Brain microvascular endothelial cell (primary cell): ENCODE data around the gene COMMD9.

Experiments used
- DNase-seq: peaks from one replicate; pipeline ENCODE4 v3.0.0-alpha.2; 2020
- H3K27ac ChIP-seq: fragments of 250-450 bp; sonication (Bioruptor Pico); 2 replicates; pipeline ENCODE4 v1.5.1; 2020; ENCODE audit warnings: mild to moderate bottlenecking, moderate library complexity
- H3K27me3 ChIP-seq: fragments of 250-450 bp; sonication (Bioruptor Pico); replicated peaks from 2 replicates; pipeline ENCODE4 v1.5.1; 2020; ENCODE audit warnings: mild to moderate bottlenecking
- H3K36me3 ChIP-seq: fragments of 250-450 bp; sonication (Bioruptor Pico); replicated peaks from 2 replicates; pipeline ENCODE4 v1.5.1; 2020; ENCODE audit warnings: mild to moderate bottlenecking
- H3K4me3 ChIP-seq: 2 replicates; pipeline ENCODE4 v1.5.1; 2011; ENCODE audit warnings: low read depth, mild to moderate bottlenecking, control low read depth, low read length, moderate library complexity
- in situ Hi-C: cut with HindIII; loops from 2 replicates; pipeline ENCODE4 v1.10.0; 2017; ENCODE audit warnings: low sequenced_read_pairs, low pct_ligation_motif_present
- TF ChIP-seq, protein P1 (sequence below): IDR thresholded peaks from 2 replicates; pipeline ENCODE4 v1.5.1; 2011; ENCODE audit warnings: low read depth, mild to moderate bottlenecking, moderate library complexity, low read length, control low read depth, inconsistent platforms; ENCODE audit errors: missing control alignments

The COMMD9 gene

DNA sequence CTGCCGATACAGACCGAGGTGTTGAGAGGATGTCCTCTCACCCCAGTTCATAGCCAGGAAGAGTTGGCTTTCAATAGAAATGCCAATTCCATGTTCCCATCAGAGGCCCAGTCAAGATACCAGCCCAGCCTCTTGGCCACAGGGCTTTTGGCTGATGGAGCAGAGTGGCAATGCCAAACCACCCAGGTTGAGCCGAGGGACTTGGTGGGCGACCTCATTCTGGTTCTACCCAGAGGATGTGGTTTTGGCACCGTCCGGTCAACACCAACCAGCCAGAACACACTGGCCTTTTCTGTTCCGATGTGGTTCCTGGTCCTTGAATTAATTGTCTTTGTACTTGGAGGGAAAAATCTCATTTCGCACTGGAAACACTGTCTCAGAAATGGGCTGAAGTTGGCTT is 60.5 kb downstream of the COMMD9 start:
- H3K27ac ChIP-seq = no peak overlapping the region
- TF ChIP-seq, protein P1, sequence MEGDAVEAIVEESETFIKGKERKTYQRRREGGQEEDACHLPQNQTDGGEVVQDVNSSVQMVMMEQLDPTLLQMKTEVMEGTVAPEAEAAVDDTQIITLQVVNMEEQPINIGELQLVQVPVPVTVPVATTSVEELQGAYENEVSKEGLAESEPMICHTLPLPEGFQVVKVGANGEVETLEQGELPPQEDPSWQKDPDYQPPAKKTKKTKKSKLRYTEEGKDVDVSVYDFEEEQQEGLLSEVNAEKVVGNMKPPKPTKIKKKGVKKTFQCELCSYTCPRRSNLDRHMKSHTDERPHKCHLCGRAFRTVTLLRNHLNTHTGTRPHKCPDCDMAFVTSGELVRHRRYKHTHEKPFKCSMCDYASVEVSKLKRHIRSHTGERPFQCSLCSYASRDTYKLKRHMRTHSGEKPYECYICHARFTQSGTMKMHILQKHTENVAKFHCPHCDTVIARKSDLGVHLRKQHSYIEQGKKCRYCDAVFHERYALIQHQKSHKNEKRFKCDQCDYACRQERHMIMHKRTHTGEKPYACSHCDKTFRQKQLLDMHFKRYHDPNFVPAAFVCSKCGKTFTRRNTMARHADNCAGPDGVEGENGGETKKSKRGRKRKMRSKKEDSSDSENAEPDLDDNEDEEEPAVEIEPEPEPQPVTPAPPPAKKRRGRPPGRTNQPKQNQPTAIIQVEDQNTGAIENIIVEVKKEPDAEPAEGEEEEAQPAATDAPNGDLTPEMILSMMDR = no peak
- no peak for DNase-seq
- H3K27me3 ChIP-seq = no peaks in the 10 kb centered on the region
- in situ Hi-C loops = no loop called here
- H3K36me3 ChIP-seq = no peaks in the 10 kb centered on the region
- H3K4me3 ChIP-seq = no peak overlapping the region

DNA sequence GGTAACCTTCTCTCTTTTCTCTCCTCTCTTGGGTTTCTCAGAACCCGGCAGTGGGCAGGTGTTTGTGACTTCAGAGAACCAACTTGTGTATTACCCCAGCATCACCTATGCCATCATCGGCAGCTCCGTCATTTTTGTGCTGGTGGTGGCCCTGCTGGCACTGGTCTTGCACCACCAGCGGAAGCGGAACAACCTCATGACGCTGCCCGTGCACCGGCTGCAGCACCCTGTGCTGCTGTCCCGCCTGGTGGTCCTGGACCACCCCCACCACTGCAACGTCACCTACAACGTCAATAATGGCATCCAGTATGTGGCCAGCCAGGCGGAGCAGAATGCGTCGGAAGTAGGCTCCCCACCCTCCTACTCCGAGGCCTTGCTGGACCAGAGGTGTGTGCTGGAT is 62.2 kb downstream of the COMMD9 start:
- no peak for DNase-seq
- Histone ChIP-seq H3K36me3 (no peaks in the 10 kb centered on the region), H3K4me3 (no peak overlapping the region), H3K27ac (no peak overlapping the region), H3K27me3 (no peaks in the 10 kb centered on the region)
- TF ChIP-seq, protein P1 = no peak
- in situ Hi-C loops = no loop called here

DNA sequence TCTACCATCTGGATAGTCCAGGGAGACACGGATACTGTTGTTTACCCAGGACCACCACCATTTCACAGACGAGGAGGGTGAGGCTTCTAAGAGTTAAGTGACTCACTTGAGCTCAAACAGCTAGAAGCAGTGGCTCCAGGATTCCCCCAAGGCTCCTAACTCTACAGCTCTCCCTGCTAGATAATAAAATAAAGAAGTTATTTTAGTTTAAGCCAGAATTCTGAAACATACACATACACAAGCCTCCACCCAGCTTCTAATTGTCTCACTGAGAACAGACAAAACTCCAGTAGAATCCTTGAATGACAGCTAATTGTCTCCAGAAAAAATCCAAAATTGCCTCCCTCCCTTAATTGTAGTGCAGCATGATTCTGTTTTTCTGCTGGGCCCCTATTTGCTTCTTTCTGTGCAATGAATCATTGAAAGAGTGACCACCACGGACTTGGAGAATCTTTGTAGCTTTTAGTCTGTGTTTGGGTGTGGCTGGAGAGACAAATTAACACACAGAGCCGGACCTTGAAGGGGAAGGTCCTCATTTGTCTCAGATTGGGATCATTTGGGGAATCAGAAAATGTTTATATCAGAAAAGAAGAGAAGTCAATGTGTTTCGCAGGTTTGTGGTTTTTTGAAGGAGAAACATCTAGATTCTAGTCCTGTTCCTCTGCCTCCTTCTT is 64.9 kb downstream of the COMMD9 start:
- in situ Hi-C loops = no loop called here
- TF ChIP-seq, protein P1 = no peak
- Histone ChIP-seq H3K27ac (no peak overlapping the region), H3K36me3 (no peaks in the 10 kb centered on the region), H3K27me3 (no peaks in the 10 kb centered on the region), H3K4me3 (no peak overlapping the region)
- no peak for DNase-seq

DNA sequence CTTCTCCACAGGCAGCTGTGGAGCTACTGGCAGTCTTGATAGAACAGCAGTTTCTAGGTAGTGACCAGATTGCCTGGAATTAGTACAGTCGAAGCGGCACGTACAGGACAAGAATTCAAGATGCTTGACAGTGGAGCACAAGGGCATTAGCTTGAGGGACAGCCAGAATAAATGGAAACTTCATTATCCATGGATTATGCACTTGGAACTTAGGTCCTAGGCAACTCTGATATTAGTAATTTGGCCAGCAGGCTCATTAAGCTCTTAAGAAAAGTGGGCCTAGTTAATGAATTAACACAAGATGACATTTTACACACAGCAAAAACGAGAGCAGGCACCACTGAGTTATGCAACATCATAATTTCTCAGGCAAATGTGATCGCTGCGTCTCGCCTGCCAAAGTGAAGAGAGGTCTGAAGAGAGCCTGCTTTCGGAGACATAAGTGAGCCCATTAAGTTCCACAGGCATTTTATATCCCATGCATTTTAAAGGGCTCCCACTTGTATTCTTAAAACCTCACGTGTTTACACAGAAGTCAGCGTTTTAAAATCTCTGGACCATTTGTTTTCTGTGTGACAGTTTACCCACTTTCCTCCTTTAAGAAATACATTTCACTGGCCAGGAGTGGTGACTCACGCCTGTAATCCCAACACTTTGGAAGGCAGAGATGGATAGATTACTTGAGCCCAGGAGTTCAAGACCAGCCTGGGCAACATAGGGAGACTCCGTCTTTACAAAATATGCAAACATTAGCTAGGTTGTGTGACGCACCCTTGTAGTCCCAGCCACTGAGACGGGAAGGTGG is 66.2 kb downstream of the COMMD9 start:
- in situ Hi-C loops = no loop called here
- Histone ChIP-seq H3K36me3 (no peaks in the 10 kb centered on the region), H3K27ac (no peak overlapping the region), H3K27me3 (no peaks in the 10 kb centered on the region), H3K4me3 (no peak overlapping the region)
- TF ChIP-seq, protein P1 = no peak
- DNase-seq = no peak
